SU-DHL-6 (cell line): ENCODE measurements around the gene SLC25A13.

Experiments used
- H2AFZ ChIP-seq: fragments of 200-600 bp; sonication (generic); 2 replicates; pipeline ENCODE4 v1.6.1; 2014; ENCODE audit warnings: low read depth, mild to moderate bottlenecking, moderate library complexity, mixed read lengths, antibody characterized with exemption, low read length; ENCODE audit not compliant: severe bottlenecking
- H3F3A ChIP-seq: fragments of 200-600 bp; shearing (Covaris generic); 2 replicates; pipeline ENCODE4 v1.6.0; 2016; ENCODE audit warnings: antibody characterized with exemption, mild to moderate bottlenecking; ENCODE audit not compliant: insufficient read depth
- H3K27ac ChIP-seq: fragments of 200-600 bp; sonication (generic); 2 replicates; pipeline ENCODE4 v1.5.1; 2016; ENCODE audit warnings: low read depth, mild to moderate bottlenecking, low read length, moderate library complexity, mixed read lengths
- H3K27me3 ChIP-seq: fragments of 200-600 bp; sonication (generic), shearing (Covaris generic); 2 replicates; pipeline ENCODE4 v1.6.0; 2014; ENCODE audit warnings: mild to moderate bottlenecking, low read length
- H3K36me3 ChIP-seq: fragments of 200-600 bp; sonication (generic); 2 replicates; pipeline ENCODE4 v1.6.1; 2014; ENCODE audit warnings: mild to moderate bottlenecking, low read length, mixed read lengths
- H3K4me2 ChIP-seq: fragments of 300-600, 200-600 bp; shearing (Covaris generic), sonication (generic); 2 replicates; pipeline ENCODE4 v1.6.0; 2014; ENCODE audit warnings: low read length, low read depth, mild to moderate bottlenecking; ENCODE audit not compliant: poor library complexity, severe bottlenecking
- H3K4me3 ChIP-seq: fragments of 200-600 bp; sonication (generic); 2 replicates; pipeline ENCODE4 v1.5.1; 2014; ENCODE audit warnings: antibody characterized with exemption, low read length, mild to moderate bottlenecking, mixed read lengths; ENCODE audit not compliant: insufficient read depth, poor library complexity, severe bottlenecking
- H3K79me2 ChIP-seq: fragments of 200-600 bp; sonication (generic); 2 replicates; pipeline ENCODE4 v1.6.1; 2014; ENCODE audit warnings: mild to moderate bottlenecking, low read length, moderate library complexity; ENCODE audit not compliant: insufficient read depth
- H3K9ac ChIP-seq: fragments of 200-600 bp; sonication (generic); 2 replicates; pipeline ENCODE4 v1.7.0; 2014; ENCODE audit warnings: mild to moderate bottlenecking, low read length
- H3K9me2 ChIP-seq: fragments of 200-600 bp; sonication (generic); replicated peaks from 2 replicates; pipeline ENCODE4 v1.6.1; 2014; ENCODE audit warnings: low read length; ENCODE audit not compliant: insufficient read depth
- H3K9me3 ChIP-seq: fragments of 200-600 bp; sonication (generic); 2 replicates; pipeline ENCODE4 v1.6.1; 2014; ENCODE audit warnings: low read length, mixed read lengths; ENCODE audit not compliant: insufficient read depth
- H4K20me1 ChIP-seq: fragments of 200-600 bp; sonication (generic); 2 replicates; pipeline ENCODE4 v1.6.1; 2014; ENCODE audit warnings: low read depth, mild to moderate bottlenecking, antibody characterized with exemption, low read length, moderate library complexity, mixed read lengths
- EZH2phosphoT487 ChIP-seq: fragments of 200-600 bp; sonication (generic), shearing (Covaris generic); conservative IDR thresholded peaks from 2 replicates; pipeline ENCODE4 v1.6.1; 2018; ENCODE audit warnings: mild to moderate bottlenecking, antibody characterized with exemption, low read length, moderate library complexity, mixed read lengths
- TF ChIP-seq, protein P1 (sequence below): fragments of 200-600 bp; sonication (generic); IDR thresholded peaks from one replicate; pipeline ENCODE4 v1.5.1; 2017; ENCODE audit warnings: antibody characterized with exemption, mild to moderate bottlenecking, low read length, moderate library complexity; ENCODE audit not compliant: insufficient read depth, poor library complexity, severe bottlenecking

SLC25A13 gene

DNA sequence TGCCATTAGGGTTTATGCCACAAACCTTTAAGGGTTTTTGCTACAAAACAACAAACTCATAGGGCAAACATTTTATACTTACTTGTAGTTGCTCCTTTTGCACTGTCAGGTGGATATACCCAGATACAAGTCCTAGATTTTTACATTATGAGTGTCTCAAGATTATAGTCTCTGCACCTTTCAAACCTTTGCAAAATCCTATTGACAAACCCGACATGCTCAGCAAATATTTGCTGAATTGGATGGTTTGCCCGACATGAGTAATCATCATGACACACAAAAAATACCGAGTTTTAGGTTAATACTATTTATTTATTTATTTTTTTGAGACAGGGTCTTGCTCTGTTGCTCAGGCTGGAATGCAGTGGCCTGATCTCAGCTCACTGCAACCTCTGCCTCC lies 117.3 kb downstream of the SLC25A13 start:
- TF ChIP-seq, protein P1, sequence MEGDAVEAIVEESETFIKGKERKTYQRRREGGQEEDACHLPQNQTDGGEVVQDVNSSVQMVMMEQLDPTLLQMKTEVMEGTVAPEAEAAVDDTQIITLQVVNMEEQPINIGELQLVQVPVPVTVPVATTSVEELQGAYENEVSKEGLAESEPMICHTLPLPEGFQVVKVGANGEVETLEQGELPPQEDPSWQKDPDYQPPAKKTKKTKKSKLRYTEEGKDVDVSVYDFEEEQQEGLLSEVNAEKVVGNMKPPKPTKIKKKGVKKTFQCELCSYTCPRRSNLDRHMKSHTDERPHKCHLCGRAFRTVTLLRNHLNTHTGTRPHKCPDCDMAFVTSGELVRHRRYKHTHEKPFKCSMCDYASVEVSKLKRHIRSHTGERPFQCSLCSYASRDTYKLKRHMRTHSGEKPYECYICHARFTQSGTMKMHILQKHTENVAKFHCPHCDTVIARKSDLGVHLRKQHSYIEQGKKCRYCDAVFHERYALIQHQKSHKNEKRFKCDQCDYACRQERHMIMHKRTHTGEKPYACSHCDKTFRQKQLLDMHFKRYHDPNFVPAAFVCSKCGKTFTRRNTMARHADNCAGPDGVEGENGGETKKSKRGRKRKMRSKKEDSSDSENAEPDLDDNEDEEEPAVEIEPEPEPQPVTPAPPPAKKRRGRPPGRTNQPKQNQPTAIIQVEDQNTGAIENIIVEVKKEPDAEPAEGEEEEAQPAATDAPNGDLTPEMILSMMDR = no peak
- no peak for TF ChIP-seq EZH2phosphoT487
- H3F3A ChIP-seq = no peaks in the 10 kb centered on the region
- H3K4me3 ChIP-seq = no peak overlapping the region
- no peaks in the 10 kb centered on the region for H4K20me1 ChIP-seq
- no peak overlapping the region for H3K27ac ChIP-seq
- no peak overlapping the region for H3K4me2 ChIP-seq
- H2AFZ ChIP-seq = no peak overlapping the region
- no peaks in the 10 kb centered on the region for H3K9me2 ChIP-seq
- no peaks in the 10 kb centered on the region for H3K79me2 ChIP-seq
- H3K9me3 ChIP-seq = no peaks in the 10 kb centered on the region
- H3K9ac ChIP-seq = no peak overlapping the region
- 0 out of 2 replicates have a peak, but pooled peaks cover 3% of the 10 kb centered on the region for H3K36me3 ChIP-seq
- H3K27me3 ChIP-seq = no peaks in the 10 kb centered on the region

DNA sequence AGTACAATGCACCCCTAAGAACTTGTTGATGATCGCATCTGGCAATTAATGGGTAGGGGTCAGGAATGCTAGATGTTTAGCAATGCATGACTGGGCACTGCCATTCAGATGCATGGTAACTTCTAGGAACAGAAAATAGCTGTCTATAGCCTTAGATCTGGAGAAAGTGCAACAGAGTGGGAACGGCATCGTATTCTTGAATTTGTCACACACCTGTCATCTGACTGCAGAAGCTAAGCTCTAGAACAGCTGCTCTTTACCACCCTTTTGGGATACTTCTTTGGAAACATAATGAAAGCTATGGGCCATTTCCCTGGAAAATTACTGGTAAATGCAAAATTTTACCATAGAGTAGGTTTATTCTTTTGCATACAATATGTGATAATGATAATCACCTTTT lies 118.1 kb downstream of the SLC25A13 start:
- Histone ChIP-seq H2AFZ (no peak overlapping the region), H3K27ac (no peak overlapping the region), H3K36me3 (0 out of 2 replicates have a peak, but pooled peaks cover 3% of the 10 kb centered on the region), H3K4me3 (no peak overlapping the region), H4K20me1 (no peaks in the 10 kb centered on the region), H3K79me2 (no peaks in the 10 kb centered on the region), H3K27me3 (no peaks in the 10 kb centered on the region), H3F3A (no peaks in the 10 kb centered on the region), H3K9ac (no peak overlapping the region), H3K4me2 (no peak overlapping the region), H3K9me2 (no peaks in the 10 kb centered on the region), H3K9me3 (no peaks in the 10 kb centered on the region)
- no peak for TF ChIP-seq EZH2phosphoT487
- TF ChIP-seq, protein P1 = no peak

DNA sequence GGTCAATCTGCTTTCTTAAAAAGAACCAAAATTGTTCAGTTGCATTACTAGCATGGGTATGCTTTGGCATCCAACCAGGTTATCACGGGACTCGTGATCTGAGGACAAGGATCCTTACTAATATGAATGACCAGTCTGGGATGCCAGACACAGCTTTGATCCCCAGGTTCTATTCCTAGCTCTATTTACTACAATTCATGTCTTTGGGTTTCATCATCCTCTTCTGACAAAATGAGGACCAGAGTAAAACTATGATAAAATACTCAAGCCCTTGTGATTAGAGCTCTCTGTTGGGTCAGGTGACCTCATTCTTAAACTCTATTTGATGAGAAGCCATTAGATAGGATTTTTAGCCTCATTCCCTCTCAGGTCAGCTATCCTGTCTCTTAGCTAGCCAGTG lies 119.8 kb downstream of the SLC25A13 start:
- Histone ChIP-seq H3K4me3 (no peak overlapping the region), H3K79me2 (no peaks in the 10 kb centered on the region), H4K20me1 (no peaks in the 10 kb centered on the region), H3K9me2 (no peaks in the 10 kb centered on the region), H3K4me2 (no peak overlapping the region), H3K9me3 (no peaks in the 10 kb centered on the region), H3K36me3 (no peaks in the 10 kb centered on the region), H3K27me3 (no peaks in the 10 kb centered on the region), H3K27ac (no peak overlapping the region), H3F3A (no peaks in the 10 kb centered on the region), H2AFZ (no peak overlapping the region), H3K9ac (no peak overlapping the region)
- TF ChIP-seq, protein P1 = no peak
- TF ChIP-seq EZH2phosphoT487 = no peak

DNA sequence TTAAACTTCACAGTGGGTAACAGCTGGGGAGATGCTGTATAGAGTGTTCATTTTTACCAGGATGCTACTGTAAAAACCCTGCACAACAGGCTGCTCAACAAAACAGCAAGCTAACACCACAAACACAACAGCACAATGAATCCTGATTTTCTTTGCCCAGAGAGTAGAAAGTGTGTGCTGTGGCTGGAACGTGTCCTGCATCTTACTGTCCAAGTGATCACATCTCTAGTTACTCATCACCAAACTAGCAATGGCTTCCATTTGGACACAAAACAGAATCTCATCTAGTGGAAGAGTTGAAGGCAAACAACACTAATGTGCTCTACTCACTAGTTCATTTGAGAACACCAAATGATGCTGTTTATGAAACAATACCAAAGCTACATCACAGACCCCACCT lies 121.2 kb downstream of the SLC25A13 start:
- Histone ChIP-seq H3K4me2 (no peak overlapping the region), H3K9ac (no peak overlapping the region), H3K27ac (no peak overlapping the region), H3F3A (no peaks in the 10 kb centered on the region), H3K9me2 (no peaks in the 10 kb centered on the region), H3K36me3 (no peaks in the 10 kb centered on the region), H2AFZ (no peak overlapping the region), H3K4me3 (no peak overlapping the region), H3K79me2 (no peaks in the 10 kb centered on the region), H3K27me3 (no peaks in the 10 kb centered on the region), H4K20me1 (no peaks in the 10 kb centered on the region), H3K9me3 (no peaks in the 10 kb centered on the region)
- TF ChIP-seq EZH2phosphoT487 = no peak
- TF ChIP-seq, protein P1 = no peak
